ENCODE measurements around the gene OR10A3.

The OR10A3 gene

DNA sequence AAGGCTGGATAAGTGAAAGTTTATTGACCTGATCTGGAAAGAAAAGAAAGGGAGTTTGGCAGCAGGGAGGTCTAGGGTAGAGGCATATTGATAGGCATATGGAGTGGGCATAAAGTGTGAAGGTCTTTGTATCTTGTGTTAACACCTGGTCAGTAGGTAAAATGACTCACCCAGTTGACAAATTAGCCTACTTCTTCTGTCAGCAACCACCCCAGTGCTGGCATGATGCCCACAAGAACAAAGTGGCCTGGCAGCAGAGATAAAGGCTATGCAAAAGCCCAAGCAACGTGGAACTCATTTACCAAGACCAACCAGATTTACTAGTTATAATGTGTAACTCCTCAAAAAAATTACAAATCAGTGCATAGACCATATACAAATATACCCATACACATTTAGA lies 4.9 kb downstream of the OR10A3 start:
- DNase-seq: no peak

- no peak for DNase-seq
Observed at GRCh38 chr11:7931168-7931567, 10.3 kb downstream of the OR10A3 start, which contains the start of gene OR10A6. OR10A6 (minus strand) TSS chr11:7931268; CDS start chr11:7928662, 2,606 bp downstream.

- DNase-seq: no peak
Observed at GRCh38 chr11:7927635-7928034, 13.9 kb downstream of the OR10A3 start.

DNA sequence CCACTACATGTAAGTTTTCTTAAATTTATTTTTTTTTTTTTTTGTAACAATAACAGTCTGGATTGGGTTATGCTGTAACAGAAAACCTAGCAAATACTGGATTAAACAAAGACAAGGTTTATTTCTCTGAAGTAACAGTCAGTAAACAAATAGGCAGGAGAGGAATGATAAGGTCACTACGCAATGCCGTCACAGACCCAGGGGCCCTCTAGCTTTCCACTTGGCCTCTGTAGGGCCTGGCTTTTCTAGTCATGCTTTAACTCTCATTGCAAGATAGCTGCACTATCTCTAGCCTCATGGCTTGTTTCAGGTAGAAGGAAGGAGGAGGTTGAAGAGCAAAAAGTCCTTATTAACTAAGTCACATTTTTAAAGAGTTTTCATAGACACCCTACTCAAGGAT lies 17.0 kb downstream of the OR10A3 start:
- DNase-seq: no peak

GRCh38 chr11:7918141-7918540 lies 23.4 kb downstream of the OR10A3 start:
- DNase-seq: no peak

DNA sequence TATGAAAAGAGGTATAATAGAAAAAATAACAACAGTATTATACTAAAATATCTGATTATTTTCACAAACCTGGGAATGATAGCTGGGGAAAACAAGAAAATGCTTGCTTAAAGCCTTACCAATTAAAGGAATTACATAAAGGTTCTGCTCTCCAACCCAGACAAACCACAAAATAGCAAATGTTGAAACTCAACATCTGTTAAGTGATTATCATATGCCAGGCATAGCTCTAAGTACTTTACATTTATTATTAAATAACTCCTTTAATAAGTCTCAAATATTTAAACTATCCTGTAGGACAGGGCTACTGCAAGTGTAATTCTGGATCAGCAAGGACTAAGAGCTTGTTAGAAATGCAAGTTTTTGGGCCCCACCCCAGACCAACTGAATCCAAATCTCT lies 30.5 kb downstream of the OR10A3 start:
- DNase-seq: no peak

DNA sequence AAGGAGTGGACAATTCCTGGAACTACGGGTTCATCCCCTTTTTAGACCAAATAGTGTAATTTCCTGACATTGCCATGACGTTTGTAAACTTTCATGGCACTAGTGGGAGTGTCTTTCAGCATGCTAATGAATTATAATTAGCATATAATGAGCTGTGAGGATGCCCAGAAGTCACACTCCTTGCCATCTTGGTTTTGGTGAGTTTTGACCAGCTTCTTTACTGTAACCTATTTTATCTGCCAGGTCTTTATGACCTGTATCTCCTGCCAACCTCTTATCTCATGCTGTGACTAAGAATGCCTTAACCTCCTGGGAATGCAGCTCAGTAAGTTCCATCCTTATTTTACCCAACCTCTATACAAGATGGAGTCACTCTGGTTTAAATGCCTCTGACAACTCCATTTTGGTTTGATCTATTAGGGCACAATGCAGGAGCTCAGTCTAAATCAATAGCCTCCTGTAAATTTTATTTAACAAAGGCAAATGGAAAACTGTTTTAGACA lies 31.2 kb downstream of the OR10A3 start:
- no peak for DNase-seq

DNA sequence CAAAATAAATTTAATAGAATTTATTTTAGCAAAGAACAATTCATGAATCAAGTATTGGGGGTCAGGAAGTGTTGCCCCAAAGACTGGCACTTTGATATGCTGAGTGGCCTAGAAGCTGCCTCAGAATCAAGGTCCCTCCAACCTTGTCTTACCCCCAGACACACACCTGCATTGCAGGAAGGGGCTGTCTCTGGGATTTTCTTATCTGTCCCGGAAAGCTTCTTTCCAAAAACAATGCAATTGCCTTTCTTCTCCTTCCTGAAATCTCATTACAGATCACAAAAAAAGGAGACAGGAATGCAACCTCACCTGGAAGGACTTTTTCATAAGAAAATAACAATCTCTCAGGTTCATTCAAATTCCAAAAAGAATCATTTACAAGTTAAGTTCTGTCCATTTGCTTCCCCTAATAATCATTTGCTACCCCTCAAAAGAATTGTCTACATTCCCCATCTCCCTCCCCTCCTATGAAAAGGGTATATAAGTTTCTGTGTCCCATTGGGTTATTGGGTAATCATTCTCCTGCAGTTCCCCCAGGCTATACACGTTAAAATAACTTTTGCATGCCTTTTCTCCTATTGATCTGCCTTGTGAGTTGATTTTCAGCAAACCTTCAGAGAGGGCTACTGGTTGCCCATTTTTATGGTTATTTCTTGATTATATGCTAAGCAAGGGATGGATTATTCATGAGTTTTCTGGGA lies 31.8 kb downstream of the OR10A3 start:
- no peak for DNase-seq

- no peak for DNase-seq
Observed at GRCh38 chr11:7907121-7907520, 34.4 kb downstream of the OR10A3 start.

DNA sequence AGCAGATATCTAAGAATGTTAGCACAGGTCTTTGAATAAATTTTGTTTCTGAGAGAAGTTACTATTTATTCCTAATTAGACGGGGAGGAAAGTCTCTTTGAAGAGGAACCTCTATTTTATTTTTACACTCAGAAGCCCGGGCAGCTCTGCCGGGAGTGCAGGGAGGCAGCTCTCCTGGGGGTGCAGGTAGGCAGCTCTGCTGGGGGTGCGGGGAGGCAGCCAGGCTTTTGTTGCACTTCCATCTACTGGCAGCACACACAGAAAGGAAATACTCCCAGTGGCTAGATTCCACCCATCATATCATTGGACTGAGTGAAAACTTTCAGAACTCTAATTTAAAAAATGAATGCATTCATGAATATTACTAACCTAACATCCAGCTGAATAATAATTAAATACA lies 35.0 kb downstream of the OR10A3 start:
- DNase-seq: no peak

- DNase-seq: no peak
Observed at GRCh38 chr11:7905961-7906429, 35.5 kb downstream of the OR10A3 start.

DNA sequence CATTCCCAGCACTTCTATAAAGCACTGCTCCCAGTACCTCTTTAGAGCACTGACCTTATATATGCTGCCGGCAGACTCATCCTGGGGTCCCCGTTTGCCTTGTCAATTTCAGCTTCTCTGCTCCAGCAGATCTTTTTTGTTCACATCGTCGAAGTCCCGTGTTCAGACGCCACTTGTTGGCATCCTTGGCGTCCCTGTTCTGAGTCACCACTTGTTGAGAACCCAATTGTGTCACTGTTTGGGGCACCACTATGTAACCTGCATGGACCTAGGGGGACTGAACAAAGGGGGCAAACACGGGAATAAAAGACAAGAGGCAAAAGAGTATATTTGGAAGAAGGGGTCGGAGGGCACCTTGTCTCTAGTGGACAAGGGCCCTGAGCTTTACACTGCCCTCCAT lies 36.0 kb downstream of the OR10A3 start:
- DNase-seq: no peak

- no peak for DNase-seq
Observed at GRCh38 chr11:7904917-7905316, 36.6 kb downstream of the OR10A3 start.

DNA sequence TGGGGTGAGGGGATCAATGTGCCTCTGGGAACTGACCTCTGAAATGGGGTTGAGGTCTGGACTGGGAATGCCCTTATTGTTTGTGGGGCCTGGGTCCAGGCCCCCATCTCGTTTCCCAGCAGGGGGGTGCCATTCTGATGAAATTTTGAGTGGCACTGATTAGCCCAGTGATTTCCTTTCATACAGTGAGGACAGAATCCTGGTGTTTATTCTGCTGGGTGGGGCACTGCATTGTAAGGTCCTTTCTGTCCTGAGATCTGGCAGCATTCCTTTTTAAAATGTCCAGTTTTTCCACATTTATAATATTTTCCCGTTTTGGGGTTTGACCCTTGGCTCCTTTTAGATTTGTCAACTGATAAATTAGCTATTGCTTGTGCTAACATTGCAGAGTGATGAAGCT lies 37.6 kb downstream of the OR10A3 start:
- no peak for DNase-seq

DNA sequence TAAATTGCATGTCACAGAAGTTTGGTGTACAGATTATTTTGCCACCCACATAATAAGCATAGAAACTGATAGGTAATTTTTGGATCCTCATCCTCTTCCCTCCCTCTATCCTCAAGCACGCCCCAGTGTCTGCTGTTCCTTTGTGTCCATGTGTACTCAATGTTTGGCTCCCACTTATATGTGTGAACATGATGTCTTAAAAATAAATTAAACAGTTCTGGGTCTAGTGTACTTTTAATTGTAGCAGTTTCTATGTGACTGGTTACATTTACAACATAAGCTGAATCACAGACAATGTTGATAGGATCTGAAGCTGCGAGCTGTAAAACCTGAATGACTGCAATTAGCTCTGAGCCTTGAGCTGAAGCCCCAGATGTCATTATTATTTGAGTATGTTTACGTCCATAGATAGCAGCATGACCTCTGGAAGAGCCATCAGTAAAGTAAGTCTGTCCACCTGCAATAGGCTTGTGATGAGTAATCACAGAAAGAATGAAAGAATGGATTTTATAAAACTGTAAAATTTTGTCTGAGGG lies 40.1 kb downstream of the OR10A3 start:
- no peak for DNase-seq

DNA sequence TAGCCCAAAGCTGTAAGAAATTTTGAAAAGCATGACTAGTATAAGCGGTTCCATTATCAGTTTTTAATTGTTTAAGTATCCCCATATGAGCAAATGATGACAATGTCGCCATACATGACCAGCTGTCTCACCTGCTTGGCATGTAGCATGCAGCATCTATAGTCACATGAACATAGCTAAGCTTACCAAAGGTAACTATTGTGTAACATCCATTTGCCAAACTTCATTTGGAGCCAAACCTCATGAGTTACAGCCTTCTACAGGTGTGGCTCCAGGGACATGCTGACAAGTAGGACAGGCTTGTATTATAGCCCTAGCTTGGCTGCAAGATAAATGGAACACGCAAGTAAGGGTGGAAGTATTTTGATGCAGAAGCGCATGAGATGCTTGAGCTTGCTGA lies 40.8 kb downstream of the OR10A3 start:
- DNase-seq: no peak

DNA sequence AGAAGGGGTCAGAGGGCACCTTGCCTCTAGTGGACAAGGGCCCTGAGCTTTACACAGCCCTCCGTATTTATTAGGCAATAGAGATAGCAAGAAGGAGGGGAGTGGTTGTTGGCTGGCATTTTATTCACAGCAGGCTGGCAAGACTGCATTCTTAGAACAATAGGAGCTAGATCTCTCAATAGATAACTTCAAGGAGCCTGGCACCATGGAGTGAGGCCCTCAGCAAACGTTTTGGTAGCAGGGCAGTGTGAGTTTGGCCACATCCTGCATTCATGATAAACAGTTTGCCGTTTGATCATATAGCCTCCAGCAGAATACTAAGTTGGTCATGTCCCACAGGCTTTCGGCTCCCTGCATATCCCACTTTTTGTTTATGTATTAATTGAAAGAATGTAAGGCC lies 42.1 kb downstream of the OR10A3 start:
- no peak for DNase-seq

DNA sequence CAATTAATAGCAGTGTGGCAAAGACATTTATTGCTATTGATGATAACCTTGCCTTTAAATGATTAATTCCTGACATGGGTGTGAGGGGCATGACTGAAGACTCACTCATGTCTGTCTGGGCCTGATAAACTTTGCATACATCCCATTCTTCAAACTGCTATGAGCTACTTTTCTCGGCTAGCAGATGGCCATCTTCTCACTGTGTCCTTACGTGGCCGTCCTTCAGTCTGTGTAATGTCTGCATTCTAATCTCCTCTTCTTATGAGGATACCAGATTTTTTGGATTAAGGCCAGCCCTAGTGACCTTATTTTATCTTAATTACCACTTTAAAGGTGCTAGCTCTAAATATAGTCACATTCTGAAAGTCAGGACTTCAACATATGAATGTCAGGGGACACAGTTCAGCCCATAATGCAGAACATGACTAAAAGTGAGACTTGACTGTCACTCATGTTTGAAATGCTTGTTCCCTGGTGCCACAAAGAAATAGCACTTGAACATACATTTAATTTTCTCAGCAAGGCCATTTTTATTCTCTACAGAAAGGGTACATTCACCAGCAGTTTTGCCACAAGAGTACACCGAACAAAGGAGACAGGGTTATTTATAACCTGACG lies 42.7 kb downstream of the OR10A3 start:
- DNase-seq: no peak

- DNase-seq: no peak
Observed at GRCh38 chr11:7896009-7896785, 45.3 kb downstream of the OR10A3 start.

DNA sequence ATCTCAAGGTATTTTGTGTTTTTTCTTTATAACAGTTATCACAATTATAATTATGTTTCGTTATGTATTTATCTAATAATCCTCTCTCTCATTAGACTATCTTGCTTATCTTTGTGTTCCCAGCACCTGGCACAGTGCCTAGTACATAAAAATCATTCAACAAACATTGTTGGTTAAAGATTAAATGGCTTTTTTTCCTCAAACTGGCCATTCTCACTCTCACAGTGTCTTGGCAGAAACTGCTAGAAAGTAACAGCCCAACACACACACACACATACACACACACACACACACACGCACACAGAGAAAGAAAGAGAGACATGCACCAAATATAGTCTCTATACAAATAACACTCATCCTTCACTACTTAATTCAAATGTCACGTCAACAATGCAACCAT lies 47.3 kb downstream of the OR10A3 start:
- no peak for DNase-seq

- DNase-seq: no peak
Observed at GRCh38 chr11:7893796-7894195, 47.7 kb downstream of the OR10A3 start.

- no peak for DNase-seq
Observed at GRCh38 chr11:7892840-7893254, 48.7 kb downstream of the OR10A3 start.

DNA sequence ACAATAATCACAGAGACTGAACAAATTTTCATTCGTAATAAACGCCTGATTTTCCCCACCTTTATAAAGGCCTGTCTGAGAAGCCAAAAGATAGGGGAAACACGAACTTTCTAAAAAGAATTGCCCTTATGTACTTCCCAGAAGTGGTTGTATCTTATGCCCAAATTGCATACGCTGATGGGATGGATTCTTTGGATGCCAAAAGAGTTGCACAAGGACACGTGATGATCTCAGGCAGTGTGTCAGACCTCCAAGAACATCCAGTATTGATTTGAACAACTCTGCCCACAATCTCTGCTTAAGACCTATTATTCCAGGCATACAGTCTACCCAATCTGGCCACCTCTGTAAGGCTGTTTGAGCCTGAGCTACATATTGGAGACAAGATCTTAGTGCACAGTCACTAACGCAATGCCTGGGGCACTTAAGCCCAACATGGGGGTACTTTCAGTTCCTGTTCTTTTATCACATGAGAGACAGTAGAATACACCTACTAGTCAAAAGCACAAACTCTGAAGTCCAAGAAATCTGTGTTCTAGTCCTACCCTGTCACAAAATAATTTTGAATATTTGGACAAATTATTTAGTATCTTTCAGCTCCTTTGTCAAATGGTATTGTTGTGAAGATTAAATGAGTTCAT lies 49.3 kb downstream of the OR10A3 start:
- DNase-seq: no peak

Measured in activated naive CD4-positive, alpha-beta T cell (primary cell).